AG04449 (cell line): ENCODE data around the gene PRELID1.

Experiments used
- CTCF ChIA-PET: fragments of 350-600 bp; formaldehyde crosslinking; extraction: SDS; loops from one replicate; lab custom pipeline; 2021; ENCODE audit warnings: antibody characterized with exemption; lab: Yijun Ruan, JAX
- POLR2A ChIA-PET: fragments of 400-600, 350-600 bp; formaldehyde crosslinking; extraction: SDS; loops from one replicate; lab custom pipeline; 2020; ENCODE audit warnings: antibody characterized with exemption, inconsistent platforms; lab: Yijun Ruan, JAX
- DNase-seq: peaks from one replicate; pipeline ENCODE4 v3.0.0-alpha.2; 2010; ENCODE audit warnings: low read depth, low spot score
- H3K4me3 ChIP-seq: 2 replicates; pipeline ENCODE4 v1.5.1; 2011; ENCODE audit warnings: low read depth, mild to moderate bottlenecking, control low read depth, low read length
- CTCF ChIP-seq: IDR thresholded peaks from one replicate; pipeline ENCODE4 v1.5.1; 2011; ENCODE audit warnings: mild to moderate bottlenecking, moderate library complexity, low read length, control low read depth, inconsistent platforms; ENCODE audit not compliant: insufficient read depth; ENCODE audit errors: missing control alignments

The PRELID1 gene

GRCh38 chr5:177320879-177321278, 17.3 kb downstream of the PRELID1 start:
- no peak overlapping the region for H3K4me3 ChIP-seq
- ChIA-PET CTCF (interaction anchor here (1.2 to 17.1 kb wide), 6 partner anchors 12 to 207 kb away, joined by 3 to 261 read pairs (median 28); partner anchors contain the start of genes PFN3 and PRR7), POLR2A (interaction anchor here (0.6 kb wide), 1 partner anchor 31 kb away, joined by 3 read pairs; the partner anchor contains the start of gene LMAN2)
- no peak for DNase-seq
- TF ChIP-seq CTCF: no peak

GRCh38 chr5:177325868-177326381, 22.3 kb downstream of the PRELID1 start:
- no peak for DNase-seq
- no peak overlapping the region for H3K4me3 ChIP-seq
- ChIA-PET CTCF (interaction anchor here (0.7 to 5.6 kb wide), 6 partner anchors 8 to 212 kb away, joined by 3 to 53 read pairs (median 4); no protein-coding TSS in a partner anchor), POLR2A (no interaction called here)
- TF ChIP-seq CTCF: no peak

GRCh38 chr5:177327539-177328522, 24.2 kb downstream of the PRELID1 start:
- DNase-seq: no peak
- no peak for TF ChIP-seq CTCF
- H3K4me3 ChIP-seq: no peak overlapping the region
- POLR2A ChIA-PET: no interaction called here
- CTCF ChIA-PET: interaction anchor here (0.7 to 5.6 kb wide), 10 partner anchors 10 to 213 kb away, joined by 3 to 53 read pairs (median 5); no protein-coding TSS in a partner anchor

- DNase-seq: no peak
- ChIA-PET POLR2A (no interaction called here), CTCF (interaction anchor here (0.8 to 5.6 kb wide), 6 partner anchors 12 to 172 kb away, joined by 3 to 53 read pairs (median 6); no protein-coding TSS in a partner anchor)
- TF ChIP-seq CTCF: no peak
- no peak overlapping the region for H3K4me3 ChIP-seq
Measured at GRCh38 chr5:177328545-177329231, 25.1 kb downstream of the PRELID1 start.

DNA sequence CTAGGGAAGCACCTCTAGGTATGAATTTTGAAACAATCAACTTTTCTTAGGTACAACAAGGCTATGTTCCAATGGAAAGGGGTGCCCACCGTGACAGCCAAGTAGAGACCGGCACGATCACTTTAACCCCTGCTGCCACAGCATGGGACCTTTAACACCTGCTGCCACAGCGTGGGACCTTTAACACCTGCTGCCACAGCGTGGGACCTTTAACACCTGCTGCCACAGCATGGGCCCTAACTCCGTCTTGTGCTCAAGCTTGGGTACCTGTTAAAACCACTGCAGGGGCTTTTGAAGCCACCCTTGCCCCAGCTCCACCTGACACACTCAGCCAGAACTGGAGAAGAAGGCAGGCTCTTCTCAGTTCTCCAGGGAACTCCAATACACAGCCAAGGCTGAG, 26.3 kb downstream of the PRELID1 start:
- POLR2A ChIA-PET: no interaction called here
- DNase-seq: no peak
- H3K4me3 ChIP-seq: no peak overlapping the region
- TF ChIP-seq CTCF: no peak
- CTCF ChIA-PET: interaction anchor here (0.9 to 2.3 kb wide), 2 partner anchors 12 to 258 kb away, joined by 3 to 16 read pairs; no protein-coding TSS in a partner anchor
